ENCODE measurements around the gene SRMS. TPM values are rescaled to one million over a fixed set of nuclear protein-coding genes. Genes with fewer than 3 reads are reported as not detected.

SRMS gene
- total RNA-seq, 1 donor: not detected

DNA sequence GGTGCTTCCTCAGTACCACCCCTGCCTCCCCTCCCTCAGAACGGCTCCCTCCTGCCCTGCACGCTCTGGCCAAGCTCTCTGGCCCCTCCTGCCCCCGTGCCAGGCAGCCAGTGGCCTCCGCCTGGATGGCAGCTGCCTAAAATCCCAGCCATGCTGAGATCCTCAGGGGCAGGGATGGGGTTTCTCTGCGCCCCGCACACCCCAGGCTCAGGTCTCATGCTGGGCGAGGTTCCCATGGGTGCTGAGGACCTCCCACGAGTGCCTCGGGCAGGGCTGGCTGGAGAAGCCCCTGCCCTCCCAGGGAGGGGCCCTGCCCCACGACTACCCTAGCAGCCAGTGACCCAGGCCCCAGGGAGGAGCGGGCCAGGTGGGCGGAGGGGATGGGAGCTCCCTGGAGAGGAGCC lies 13.1 kb downstream of the SRMS start:
- DNase-seq (ENCODE audit: low read depth): no peak
- TF ChIP-seq, protein P1, sequence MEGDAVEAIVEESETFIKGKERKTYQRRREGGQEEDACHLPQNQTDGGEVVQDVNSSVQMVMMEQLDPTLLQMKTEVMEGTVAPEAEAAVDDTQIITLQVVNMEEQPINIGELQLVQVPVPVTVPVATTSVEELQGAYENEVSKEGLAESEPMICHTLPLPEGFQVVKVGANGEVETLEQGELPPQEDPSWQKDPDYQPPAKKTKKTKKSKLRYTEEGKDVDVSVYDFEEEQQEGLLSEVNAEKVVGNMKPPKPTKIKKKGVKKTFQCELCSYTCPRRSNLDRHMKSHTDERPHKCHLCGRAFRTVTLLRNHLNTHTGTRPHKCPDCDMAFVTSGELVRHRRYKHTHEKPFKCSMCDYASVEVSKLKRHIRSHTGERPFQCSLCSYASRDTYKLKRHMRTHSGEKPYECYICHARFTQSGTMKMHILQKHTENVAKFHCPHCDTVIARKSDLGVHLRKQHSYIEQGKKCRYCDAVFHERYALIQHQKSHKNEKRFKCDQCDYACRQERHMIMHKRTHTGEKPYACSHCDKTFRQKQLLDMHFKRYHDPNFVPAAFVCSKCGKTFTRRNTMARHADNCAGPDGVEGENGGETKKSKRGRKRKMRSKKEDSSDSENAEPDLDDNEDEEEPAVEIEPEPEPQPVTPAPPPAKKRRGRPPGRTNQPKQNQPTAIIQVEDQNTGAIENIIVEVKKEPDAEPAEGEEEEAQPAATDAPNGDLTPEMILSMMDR (IDR thresholded peaks at IDR 0.05; ENCODE audit: insufficient read depth, low read length): no peak

DNA sequence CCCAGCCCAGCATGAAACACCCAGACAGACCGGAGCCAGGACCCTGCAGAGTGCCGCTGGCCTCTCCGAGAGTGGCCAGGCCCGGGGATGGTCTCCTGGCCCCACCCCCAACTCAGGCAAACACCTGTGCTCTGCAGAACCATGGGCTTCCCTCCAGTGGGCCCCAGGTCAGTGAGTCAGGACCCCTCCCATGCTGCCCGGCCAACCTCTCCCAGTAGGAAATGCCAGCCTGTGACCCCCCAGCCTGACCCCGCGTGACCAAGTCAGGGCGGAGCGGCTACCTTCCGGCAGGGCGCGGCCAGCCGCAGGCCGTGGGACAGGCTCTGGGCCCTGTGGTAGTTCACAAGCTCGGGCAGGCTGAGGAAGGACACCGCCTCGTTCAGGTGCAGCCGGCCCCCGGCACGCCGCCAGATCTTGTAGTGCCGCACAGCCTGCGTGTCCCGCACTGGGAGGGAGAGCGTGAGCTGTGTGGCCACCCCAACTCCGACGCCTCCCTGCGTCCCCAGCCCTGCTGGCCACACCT lies 13.6 kb downstream of the SRMS start:
- H3K4me3 ChIP-seq (ENCODE audit: low read depth, low read length): no peak overlapping the region
- DNase-seq (ENCODE audit: low read depth): no peak
- TF ChIP-seq, protein P1 (IDR thresholded peaks at IDR 0.05; ENCODE audit: insufficient read depth, low read length): no peak

More for the DNA sequence above, 13.1 kb downstream of the SRMS start:
- H3K4me3 ChIP-seq (ENCODE audit: low read depth, low read length): no peak overlapping the region

DNA sequence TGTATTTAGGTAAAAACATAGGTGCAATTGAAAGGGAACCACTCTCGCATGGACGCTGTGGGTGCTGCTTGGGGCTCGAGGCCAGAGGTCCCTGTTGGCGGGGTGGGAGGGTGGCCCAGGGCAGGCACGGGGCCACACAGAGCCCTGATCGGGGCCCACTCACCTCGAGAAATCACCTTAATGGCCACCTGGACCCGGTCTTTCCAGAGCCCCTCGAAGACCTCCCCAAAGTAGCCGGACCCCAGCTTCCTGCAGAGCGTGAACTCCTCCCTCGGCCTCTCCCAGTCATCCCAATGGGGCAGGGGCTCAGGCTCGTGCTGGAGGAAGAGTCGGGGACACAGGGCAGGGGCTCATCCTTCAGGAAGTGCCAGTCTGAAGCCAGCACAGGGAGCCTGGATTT lies 14.2 kb downstream of the SRMS start:
- no peak for DNase-seq (ENCODE audit: low read depth)
- TF ChIP-seq, protein P1 (IDR thresholded peaks at IDR 0.05; ENCODE audit: insufficient read depth, low read length): no peak
- no peak overlapping the region for H3K4me3 ChIP-seq (ENCODE audit: low read depth, low read length)

DNA sequence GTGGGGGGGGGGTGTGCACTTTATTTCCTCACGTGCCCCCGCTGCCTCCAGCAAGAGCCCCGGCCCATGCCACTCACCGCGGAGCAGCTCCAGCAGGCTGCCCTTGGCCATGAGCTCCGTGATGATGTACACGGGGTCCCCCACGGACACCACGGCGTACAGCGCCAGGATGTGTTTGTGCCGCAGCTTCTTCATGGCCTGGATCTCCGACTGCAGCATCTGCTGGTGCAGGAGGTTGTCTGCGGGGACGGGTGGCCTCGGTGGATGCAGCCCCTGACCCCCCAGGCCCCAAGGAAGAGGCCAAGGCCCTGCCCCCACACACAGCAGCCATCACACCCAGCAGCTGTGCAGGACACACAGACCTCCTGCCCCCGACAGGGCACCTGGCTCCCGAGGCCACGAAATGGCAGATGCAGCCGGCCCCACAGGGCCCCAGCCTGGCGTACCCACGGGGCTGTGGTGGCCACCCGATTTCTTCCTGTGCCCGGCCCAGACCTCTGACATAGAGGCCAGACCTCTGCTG lies 15.0 kb downstream of the SRMS start:
- DNase-seq (ENCODE audit: low read depth): no peak
- TF ChIP-seq, protein P1 (IDR thresholded peaks at IDR 0.05; ENCODE audit: insufficient read depth, low read length): no peak
- H3K4me3 ChIP-seq (ENCODE audit: low read depth, low read length): no peak overlapping the region

DNA sequence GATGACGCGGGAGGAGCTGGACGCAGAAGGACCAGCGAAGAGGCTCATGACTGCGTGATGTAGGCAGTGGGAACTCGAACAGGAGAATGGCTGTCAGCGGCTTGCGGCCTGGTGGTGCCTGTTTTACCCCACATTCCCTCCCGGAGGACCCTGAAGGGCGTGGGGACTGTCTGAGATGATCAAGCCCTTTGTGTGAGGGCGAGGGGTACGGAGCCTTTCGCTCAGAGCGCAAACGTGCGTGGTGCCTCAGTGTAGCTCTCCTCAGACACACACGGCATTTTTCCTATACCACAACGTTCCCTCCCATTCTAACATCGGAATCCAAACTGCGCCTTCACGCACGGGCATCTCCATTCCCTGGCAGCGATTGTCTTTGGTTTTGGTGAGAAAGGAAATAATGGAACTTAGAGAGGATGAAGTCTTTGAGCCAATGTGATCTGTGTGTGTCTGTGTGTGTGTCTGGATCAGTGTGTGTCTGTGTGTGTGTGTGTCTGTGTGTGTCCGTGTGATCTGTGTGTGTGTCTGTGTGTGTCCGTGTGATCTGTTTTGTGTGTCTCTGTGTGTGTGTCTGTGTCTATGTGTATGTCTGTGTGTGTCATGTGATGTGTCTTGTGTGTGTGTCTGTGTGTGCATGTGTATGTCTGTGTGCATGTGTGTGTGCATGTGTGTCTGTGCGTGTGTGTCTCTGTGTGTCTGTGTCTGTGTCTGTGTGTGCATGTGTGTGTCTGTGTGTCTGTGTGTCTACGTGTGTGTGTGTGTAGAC lies 15.7 kb downstream of the SRMS start:
- no peak for DNase-seq (ENCODE audit: low read depth)
- H3K4me3 ChIP-seq (ENCODE audit: low read depth, low read length): no peak overlapping the region
- TF ChIP-seq, protein P1 (IDR thresholded peaks at IDR 0.05; ENCODE audit: insufficient read depth, low read length): no peak

DNA sequence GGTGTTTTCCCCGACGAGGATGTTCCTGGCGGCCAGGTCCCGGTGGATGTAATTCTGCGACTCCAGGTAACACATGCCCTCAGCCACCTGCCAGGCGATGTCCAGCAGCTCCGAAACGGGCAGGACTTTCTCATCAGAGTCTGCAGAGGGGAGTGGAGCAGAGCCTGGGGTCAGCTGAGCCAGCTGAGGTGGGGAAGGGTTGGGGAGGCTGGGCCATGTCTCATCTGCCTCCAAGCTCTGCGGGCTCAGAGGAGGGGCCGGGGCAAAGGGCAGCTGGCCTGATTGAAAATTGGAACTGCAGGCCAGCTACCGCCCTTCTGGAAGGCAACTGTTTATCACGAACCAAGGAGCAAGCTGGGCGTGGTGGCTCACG lies 16.8 kb downstream of the SRMS start:
- no peak for DNase-seq (ENCODE audit: low read depth)
- TF ChIP-seq, protein P1 (IDR thresholded peaks at IDR 0.05; ENCODE audit: insufficient read depth, low read length): no peak
- H3K4me3 ChIP-seq (ENCODE audit: low read depth, low read length): no peak overlapping the region
